GM12878 (cell line): Measurements from ENCODE around the gene DEFB108B.
"Not testable (repeated sequence)": the region's sequence is repeated elsewhere in the genome, so short reads cannot be mapped to it uniquely, and the experiment has no call there.

Experiments
- BCLAF1 ChIP-seq: fragments of 450-650 bp; IDR thresholded peaks from 2 replicates; pipeline ENCODE4 v1.6.1; 2017; ENCODE audit warnings: antibody characterized with exemption, mild to moderate bottlenecking, moderate library complexity
- CBX3 ChIP-seq: fragments of 200-600 bp; sonication (generic); IDR thresholded peaks from 2 replicates; pipeline ENCODE4 v1.6.1; 2016; ENCODE audit warnings: low read depth, borderline replicate concordance
- CHD1 ChIP-seq: IDR thresholded peaks from 2 replicates; pipeline ENCODE4 v1.6.1; 2012; ENCODE audit warnings: low read depth, low read length, improper control_type of control experiment
- REST ChIP-seq: IDR thresholded peaks from 2 replicates; pipeline ENCODE4 v1.6.1; 2012; ENCODE audit warnings: mild to moderate bottlenecking, low read depth, low read length
- ZBTB40 ChIP-seq: fragments of 450-650 bp; IDR thresholded peaks from 2 replicates; pipeline ENCODE4 v1.6.1; 2016; ENCODE audit warnings: mild to moderate bottlenecking, moderate library complexity, borderline replicate concordance

- TF ChIP-seq BCLAF1, CHD1, ZBTB40, REST, CBX3: not testable (repeated sequence)
Observed at GRCh38 chr11:71842720-71843119, 9.7 kb downstream of the DEFB108B start.
